GM23338 (cell line): ENCODE measurements around the gene YBX2.

Experiments used
- EZH2 ChIP-seq: fragments of 200-600 bp; sonication (generic); IDR thresholded peaks from one replicate; pipeline ENCODE4 v1.8.0; 2017; ENCODE audit warnings: antibody characterized with exemption, mild to moderate bottlenecking, low read depth; ENCODE audit not compliant: unreplicated experiment
- TF ChIP-seq, protein P1 (sequence below), 2 experiments: fragments of 200-600 bp in 1 of 2; sonication (generic) in 1 of 2; conservative IDR thresholded peaks; 2 replicates each; pipeline versions ENCODE4 v1.5.1 to v1.6.1; 2016 to 2017; ENCODE audit warnings: antibody characterized with exemption in 2 of 2, low read depth in 2 of 2, mild to moderate bottlenecking in 2 of 2, moderate library complexity in 1 of 2

DNA sequence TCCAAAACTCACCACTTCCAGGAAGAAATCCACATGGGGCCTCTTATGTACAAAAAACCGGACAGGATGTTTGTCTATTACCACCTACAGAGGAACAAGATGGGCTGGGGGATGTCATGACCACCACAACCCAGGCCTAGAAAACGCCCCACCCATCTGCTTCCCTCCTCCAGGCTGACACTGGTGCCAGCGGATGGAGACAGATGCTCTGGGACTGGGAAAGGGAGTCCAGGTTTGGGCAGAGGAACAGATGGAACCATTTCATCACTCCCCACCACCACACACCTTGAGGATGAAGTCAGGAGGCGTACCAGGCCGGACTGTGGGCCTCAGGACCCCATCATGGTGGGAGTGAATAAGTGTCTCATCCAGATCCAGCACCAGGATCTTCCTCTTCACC lies 47.7 kb downstream of the YBX2 start:
- TF ChIP-seq EZH2 = no peak
- TF ChIP-seq, protein P1, sequence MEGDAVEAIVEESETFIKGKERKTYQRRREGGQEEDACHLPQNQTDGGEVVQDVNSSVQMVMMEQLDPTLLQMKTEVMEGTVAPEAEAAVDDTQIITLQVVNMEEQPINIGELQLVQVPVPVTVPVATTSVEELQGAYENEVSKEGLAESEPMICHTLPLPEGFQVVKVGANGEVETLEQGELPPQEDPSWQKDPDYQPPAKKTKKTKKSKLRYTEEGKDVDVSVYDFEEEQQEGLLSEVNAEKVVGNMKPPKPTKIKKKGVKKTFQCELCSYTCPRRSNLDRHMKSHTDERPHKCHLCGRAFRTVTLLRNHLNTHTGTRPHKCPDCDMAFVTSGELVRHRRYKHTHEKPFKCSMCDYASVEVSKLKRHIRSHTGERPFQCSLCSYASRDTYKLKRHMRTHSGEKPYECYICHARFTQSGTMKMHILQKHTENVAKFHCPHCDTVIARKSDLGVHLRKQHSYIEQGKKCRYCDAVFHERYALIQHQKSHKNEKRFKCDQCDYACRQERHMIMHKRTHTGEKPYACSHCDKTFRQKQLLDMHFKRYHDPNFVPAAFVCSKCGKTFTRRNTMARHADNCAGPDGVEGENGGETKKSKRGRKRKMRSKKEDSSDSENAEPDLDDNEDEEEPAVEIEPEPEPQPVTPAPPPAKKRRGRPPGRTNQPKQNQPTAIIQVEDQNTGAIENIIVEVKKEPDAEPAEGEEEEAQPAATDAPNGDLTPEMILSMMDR (conservative IDR thresholded peaks at IDR 0.05; ENCODE audit: low read depth in 2 of 2) = no peak
